Tongue (tissue), 2 donors: ENCODE results near the gene TARBP1. TPM values are rescaled to one million over a fixed set of nuclear protein-coding genes. Genes with fewer than 3 reads are reported as not detected.
"Not testable (repeated sequence)": the region's sequence is repeated elsewhere in the genome, so short reads cannot be mapped to it uniquely, and the experiment has no call there.

Experiments used
- DNase-seq: peaks from one replicate; pipeline ENCODE4 v3.0.0-alpha.2; 2015
- total RNA-seq: library from RNA; depleted of rRNA; stranded (reverse); fragments of >200 nt; gene quantifications from one replicate; pipeline ENCODE4 v1.2.3, GENCODE V29; 2014

The TARBP1 gene
- total RNA-seq, 1 donor from 2014 or later: 29.5 TPM

GRCh38 chr1:234395297-234395696 lies 83.7 kb downstream of the TARBP1 start:
- DNase-seq: no peak

DNA sequence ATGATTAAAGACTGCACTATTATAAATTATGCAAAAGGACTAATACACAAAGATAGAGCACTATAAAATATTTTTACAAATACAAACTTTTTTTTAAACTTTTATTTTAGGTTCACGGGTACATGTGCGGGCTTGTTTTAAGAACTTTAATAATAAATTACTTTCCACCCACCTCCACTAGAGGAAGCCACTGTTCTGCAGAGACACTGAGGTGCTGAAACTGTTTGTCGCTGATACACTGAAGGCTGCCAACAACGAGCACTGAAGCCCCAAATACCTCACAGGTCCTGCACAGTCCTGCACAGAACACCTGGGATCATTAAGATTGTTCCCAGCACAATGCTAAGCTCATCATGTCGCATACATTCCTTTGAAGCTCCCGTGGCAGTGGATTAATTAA lies 85.8 kb downstream of the TARBP1 start:
- no peak for DNase-seq

DNA sequence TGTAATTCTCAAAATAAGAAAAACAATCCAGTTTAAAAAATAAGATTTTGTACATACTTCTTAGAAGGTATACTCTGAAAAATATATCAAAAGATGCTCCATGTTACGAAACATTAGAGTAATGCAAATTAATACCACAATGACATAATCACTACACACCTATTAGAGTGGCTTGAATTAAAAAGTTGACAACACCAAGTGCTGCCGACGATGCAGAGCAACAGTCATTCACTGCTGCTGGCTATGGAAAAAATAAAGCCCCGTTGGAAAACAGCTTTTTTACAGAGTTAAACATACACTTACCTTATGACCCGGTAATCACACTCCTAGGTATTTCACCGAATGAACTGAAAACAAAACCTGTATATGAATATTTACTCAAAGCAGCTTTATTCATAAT lies 90.9 kb downstream of the TARBP1 start:
- no peak for DNase-seq

GRCh38 chr1:234386122-234386521 lies 92.9 kb downstream of the TARBP1 start:
- DNase-seq: no peak

DNA sequence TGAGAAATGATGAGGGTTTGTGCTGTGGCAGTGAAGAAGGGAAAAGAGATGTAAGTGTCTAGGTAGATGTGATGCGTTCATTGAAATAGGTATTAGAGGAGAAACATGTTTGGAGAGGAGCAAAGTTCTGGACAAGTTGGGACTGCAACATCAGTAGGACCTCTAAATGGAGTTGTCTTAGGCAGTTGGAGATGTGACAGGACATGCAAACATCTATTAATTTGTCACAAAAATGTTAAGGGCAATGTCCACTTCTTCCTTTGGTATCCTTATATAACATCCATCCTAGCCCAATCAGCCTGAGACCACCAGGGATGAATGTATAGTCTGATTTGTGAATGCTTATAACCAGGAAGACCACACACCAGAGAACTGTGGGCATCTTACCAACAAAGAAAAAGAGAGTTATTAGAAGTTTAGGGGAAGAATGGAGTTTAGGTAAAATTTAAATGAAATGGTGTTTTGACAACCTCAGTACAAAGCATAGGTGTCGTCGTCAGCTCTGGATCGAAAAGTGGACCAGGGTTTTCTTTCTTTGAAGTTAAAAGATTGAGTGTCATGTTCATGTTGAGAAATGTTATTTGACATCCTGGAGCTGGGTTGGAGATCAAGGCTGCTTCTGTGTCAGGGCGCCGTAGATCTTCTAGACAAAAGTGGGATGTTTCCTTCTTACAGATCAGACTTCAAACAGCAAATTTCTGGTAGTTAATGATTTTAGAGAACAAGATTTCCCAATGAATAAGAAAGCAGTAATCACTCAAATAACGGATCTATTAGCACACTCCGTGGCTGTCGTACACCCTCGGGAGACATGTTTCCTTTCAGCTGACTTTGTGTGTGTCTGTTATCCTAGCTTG lies 97.1 kb downstream of the TARBP1 start:
- no peak for DNase-seq

- not testable (repeated sequence) for DNase-seq
Measured at GRCh38 chr1:234379591-234380109, 99.3 kb downstream of the TARBP1 start.

DNA sequence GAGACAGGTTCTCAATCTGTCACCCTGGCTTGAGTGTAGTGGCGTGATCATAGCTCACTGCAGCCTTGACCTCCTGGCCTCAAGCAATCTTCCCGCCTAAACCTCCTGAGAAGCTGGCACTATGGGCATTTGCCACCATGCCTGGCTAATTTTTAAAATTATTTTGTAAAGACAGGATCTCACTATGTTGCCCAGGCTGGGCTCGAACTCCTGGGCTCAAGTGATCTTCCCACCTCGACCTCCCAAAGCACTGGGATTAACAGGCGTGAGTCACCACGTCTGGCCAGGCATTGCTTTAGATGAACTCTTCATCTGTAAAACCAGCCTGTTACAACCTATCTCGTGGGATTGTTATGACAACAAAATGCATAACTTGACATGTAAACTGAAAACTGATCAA lies 103.3 kb downstream of the TARBP1 start:
- no peak for DNase-seq

GRCh38 chr1:234373959-234374254 lies 105.1 kb downstream of the TARBP1 start:
- no peak for DNase-seq

GRCh38 chr1:234373064-234373958 lies 105.7 kb downstream of the TARBP1 start, which contains the start of gene COA6:
Gene COA6, plus strand, starts transcription at chr1:234373456. Its CDS starts 11 bp downstream, at chr1:234373467.
- peak; percentile 98 for DNase-seq

DNA sequence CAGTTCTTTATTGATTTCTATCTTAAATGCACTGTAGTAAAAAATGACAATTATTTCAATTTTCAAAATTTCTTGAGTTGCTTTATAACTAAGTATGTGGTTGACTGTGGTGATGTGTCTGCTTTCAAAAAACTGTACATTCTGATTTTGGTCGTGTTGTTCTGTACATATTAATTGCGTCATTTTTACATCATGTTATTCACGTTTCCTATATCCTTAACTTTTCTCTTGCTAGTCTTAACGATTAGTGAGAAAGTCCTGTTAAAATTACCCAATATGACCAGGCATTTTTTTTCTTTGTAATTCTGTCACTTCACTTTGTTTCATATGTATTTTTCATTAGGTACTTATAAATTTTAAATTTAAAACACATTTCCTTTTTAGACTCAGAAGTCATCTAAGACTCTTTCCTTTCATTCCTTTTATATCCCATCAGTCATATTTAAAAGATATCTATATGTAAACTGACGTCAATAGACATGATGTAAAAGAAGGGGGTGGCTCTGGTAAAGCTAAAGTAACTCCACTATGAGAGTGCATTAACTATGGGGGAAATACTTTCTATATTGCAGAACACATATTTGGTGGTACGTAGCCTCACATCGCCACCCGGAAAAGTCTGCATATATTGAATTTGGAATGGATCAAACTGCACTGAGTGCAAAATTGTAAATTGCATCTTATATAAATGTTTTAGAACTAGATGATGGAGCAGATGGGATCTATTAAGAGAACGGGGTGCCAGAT lies 106.8 kb downstream of the TARBP1 start:
- no peak for DNase-seq

DNA sequence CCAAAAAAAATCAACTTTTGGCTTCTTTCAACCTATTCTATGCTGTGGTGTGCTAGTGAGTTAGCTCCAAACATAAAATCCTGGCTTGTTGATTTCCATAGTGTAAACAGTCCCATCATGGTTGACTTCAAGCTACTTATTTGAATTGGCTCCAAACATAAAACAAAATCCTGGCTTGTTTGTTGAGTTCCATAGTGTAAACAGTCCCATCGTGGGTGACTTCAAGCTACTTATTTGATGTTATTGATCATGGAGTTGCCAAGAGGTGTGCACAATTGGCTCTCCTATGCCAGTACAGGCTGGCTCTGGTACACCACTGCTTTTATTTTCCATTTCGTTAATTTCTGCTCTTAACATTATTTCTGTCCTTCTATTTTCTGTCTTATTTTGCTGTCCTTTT lies 107.6 kb downstream of the TARBP1 start:
- DNase-seq: no peak

DNA sequence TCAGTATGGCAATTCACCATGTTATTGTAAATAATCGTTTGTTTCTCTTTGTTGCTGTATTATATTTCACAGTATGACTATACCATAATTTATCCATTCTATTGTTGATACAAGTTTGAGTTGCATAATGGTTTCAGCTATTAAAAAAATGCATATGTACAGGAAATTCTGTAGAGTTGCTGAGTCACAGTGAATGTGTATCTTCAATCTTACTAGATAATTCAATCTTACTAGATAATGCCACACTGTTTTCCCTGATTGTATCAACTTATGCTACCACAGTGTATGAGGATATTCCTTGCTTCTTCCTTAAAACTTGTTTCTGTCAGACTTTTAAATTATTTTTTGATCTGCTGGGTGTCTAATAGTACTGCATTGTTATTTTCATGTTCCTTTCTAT lies 109.2 kb downstream of the TARBP1 start:
- DNase-seq: no peak

DNA sequence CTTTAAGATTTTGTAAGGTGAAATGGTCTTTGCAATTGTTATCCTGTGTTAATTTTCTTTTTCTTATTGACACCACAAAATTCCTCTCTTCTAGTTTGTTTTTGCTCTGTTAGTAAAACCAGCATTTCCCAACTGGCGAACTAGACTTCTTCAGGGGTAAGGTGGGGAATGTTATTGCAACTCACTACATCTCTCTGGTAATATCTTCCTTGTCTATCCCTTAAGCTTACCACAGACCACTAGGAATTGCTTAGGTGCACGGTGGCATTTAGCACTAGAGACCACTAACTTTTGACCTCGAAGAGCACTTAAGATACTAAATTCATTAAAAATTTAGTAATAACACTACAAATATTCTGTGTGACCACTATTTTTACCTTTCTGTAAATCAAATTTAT lies 109.9 kb downstream of the TARBP1 start:
- no peak for DNase-seq

DNA sequence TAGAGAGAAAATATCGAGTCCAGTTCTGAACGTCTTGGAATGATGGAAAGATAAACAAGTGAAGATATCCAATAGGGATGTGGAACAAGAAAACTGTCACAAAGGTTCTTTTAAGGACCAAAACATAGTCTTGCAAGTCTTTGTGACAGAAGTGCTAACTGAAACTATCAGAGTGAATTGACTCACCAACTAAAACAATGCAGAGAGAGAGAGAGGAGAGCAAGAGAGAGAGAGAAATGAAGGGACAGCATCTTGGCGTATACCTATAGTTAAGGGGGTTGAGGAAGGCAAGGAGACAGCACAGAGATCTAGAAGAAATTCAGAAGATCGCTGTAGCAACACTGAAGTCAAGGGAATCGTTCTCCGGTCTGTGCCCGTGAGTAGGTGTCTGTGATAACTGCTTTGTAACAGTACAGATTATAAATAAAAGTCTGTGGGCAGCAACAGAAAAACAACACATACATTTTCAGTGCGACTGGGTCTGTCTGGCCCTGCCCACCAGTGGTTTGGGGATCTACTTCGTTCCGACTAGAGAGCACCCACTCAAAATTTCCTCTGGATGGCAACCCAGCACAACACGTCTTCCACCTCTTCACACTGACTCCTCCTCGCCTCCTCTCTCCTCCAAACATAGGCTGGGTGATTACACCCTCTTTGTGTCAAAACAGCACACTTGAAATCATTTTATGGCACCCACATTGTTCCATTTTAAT lies 110.5 kb downstream of the TARBP1 start:
- no peak for DNase-seq

DNA sequence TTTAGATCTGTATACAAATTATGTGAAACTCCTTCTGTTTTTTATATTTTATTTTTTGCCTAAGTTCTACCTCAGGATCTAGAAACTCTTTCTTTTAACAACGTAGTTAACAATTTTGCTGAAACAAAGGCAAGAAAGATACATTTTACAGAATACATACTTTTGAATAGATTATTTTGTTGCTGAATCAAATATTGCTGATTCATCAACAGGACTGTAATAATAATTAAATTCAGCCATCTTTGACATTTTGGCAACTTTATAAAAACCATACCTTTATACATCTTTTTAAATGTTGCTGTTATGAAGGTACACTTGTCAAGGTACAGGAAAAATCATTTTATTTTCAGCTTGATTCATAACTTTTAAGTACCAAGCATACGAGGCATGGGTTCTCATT lies 116.4 kb downstream of the TARBP1 start:
- no peak for DNase-seq

DNA sequence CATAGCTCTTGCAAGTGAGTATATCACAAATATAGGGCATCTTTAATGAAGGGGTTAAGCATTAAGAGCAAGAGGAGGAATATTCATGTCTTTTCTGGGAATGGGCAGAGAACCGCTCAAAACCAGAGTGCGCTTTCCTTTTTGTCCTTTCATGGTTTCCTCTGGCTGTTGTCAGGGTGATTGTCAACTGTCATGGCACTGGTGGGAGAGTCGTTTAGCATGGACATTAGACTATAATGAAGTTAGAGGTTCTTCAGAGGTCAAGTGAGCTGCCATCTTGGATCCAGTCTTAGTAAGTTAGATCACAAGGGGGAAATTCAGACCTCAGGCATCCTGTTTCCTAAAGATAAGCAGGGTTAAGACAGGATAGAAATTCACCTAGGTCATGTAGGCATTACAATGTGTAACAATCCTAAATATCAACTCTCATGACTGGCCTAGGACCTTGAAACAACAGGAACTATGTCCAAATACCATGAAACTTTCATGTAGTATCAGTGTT lies 117.8 kb downstream of the TARBP1 start:
- DNase-seq: no peak

DNA sequence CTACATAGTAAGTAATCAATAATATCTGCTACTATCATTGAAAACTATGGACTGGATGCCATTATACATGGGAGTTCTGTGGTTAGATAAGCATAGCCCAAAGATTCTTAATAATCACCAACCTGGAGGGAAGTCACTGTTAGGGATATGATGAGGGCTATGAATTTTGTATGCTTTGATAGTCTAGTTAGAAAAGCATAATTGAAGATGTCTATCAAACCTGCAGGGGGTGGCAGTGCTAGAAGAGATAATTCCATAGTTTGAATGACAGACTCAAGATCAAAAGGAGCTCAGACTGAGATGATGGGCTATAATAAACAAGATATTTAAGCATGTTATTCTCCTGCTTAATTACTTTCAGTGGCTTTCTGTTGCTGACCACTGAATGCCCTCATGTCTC lies 121.1 kb downstream of the TARBP1 start:
- no peak for DNase-seq

- peak; percentile 19 for DNase-seq
Measured at GRCh38 chr1:234356615-234357269, 122.2 kb downstream of the TARBP1 start.

DNA sequence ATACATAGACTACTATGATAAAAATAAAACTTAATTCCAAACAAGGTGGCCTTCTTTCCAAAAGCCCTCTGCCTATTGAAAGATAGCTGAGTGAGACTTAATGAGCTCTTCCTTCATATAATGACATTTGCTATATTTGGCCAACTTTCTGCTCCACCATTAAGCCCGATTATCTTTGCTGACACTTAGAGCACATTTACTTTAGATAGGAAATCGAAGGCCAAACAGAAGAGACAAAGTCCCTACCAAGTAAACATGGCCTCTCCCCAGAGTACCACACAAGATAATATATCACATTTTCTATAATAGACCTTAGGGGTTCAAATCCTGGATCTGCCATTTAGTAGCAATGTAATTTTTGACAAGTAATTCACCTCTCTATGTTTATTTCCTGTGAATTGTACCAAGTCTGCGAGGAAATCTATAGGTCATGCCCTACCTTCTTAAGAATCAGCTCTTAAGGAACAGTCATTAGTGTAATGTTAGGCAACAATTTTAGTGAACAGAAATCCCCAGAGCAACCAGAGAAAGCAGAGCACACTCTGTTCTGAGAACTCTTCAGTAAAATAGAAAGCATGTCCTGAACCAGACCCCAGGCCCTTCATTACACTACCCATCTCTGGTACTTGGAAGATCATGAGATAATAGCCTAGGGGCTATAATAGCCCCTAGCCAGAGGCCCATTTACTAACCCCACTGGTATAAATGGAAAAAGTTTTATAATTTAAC lies 123.0 kb downstream of the TARBP1 start:
- no peak for DNase-seq

DNA sequence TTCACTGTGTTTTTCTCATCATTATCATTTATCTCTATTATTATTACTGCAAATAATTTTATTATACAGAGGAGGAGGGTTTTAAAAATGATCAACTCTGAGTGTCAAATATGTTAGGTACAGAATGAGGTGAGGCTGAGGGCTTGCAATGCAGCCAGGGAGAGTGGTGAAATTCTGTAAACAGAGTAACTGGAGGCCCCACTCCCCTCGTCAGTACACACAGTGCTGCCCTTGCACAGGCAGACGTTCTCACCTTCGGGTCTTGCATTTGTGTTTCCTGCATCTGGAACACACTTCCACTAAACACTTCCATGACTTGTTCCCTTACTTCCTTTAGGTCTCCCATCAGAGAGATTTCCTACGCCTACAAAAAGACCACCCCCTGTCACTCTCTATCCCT lies 130.0 kb downstream of the TARBP1 start:
- DNase-seq: no peak
